NB4 (cell line): ENCODE results near the gene CROCC2.

ENCODE experiments used
- POLR2A ChIP-seq: IDR thresholded peaks from 2 replicates; pipeline ENCODE4 v1.6.1; 2011; ENCODE audit warnings: mild to moderate bottlenecking; ENCODE audit not compliant: insufficient read length; ENCODE audit errors: extremely low read depth
- TF ChIP-seq, protein P1 (sequence below): IDR thresholded peaks from one replicate; pipeline ENCODE4 v1.5.1; 2012; ENCODE audit warnings: low read depth, low read length
- TF ChIP-seq, protein P2 (sequence below): IDR thresholded peaks from 2 replicates; pipeline ENCODE4 v1.6.1; 2011; ENCODE audit warnings: low read depth, low read length

DNA sequence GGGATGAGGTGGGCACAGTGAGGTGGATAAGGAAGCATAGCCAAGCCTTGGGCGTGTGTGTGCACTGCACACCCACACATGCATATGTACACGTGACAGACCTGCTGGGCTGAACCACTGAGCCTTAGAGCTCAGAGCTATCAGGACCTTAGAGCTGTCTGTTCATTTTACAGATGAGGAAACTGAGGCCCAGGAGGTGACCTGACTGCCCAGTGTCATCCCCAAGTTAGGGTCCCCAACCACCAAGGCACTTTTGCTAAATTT is 84.1 kb downstream of the CROCC2 start:
- TF ChIP-seq, protein P1, sequence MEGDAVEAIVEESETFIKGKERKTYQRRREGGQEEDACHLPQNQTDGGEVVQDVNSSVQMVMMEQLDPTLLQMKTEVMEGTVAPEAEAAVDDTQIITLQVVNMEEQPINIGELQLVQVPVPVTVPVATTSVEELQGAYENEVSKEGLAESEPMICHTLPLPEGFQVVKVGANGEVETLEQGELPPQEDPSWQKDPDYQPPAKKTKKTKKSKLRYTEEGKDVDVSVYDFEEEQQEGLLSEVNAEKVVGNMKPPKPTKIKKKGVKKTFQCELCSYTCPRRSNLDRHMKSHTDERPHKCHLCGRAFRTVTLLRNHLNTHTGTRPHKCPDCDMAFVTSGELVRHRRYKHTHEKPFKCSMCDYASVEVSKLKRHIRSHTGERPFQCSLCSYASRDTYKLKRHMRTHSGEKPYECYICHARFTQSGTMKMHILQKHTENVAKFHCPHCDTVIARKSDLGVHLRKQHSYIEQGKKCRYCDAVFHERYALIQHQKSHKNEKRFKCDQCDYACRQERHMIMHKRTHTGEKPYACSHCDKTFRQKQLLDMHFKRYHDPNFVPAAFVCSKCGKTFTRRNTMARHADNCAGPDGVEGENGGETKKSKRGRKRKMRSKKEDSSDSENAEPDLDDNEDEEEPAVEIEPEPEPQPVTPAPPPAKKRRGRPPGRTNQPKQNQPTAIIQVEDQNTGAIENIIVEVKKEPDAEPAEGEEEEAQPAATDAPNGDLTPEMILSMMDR = no peak
- no peak for TF ChIP-seq POLR2A
- TF ChIP-seq, protein P2, sequence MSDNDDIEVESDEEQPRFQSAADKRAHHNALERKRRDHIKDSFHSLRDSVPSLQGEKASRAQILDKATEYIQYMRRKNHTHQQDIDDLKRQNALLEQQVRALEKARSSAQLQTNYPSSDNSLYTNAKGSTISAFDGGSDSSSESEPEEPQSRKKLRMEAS = no peak
